ENCODE measurements around the gene SNED1.

DNA sequence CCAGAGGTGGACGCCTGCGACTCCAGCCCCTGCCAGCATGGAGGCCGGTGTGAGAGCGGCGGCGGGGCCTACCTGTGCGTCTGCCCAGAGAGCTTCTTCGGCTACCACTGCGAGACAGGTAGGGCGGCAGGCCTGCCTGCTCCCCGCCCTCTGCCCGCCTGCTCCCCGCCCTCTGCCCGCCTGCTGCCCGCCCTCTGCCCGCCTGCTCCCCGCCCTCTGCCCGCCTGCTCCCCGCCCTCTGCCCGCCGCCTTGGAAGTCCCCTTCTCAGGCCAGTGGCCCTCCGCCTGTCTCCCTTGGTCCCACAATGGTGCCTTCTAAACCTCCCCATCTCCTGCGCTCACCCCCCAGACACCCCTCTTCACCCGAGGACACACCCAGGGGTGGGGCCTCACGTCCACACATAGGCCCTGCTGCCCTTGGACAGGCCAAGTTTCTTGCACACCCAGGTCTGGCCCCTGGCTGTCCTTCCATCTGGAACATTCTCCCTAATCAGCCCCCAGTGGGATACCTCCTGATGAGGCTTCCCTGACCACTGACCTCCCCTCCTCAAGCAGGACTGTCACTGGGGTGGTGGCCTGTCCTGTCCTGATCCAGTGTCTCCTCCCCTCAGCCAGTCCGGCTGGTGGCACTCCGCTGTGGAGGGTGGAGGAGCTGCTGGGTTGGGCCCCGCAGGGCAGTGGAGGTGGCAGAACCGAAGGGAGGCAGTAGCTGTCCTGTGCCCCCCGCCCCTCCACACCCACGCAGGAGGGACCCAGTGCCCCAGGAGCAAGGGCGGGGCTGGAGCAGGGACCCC lies 65.8 kb downstream of the SNED1 start:
- TF ChIP-seq EP300 (IDR thresholded peaks at IDR 0.05) (no peak), CTCF (IDR thresholded peaks at IDR 0.05) (no peak)
